Suprapubic skin (tissue), 4 donors: ENCODE data around the gene SSTR3.

Source experiments
- EP300 ChIP-seq: sonication (generic); formaldehyde crosslinking; IDR thresholded peaks from one replicate; pipeline ENCODE4 v1.6.1; 2017; ENCODE audit warnings: antibody characterized with exemption
- POLR2AphosphoS5 ChIP-seq, 3 donors: sonication (generic); formaldehyde crosslinking; IDR thresholded peaks; one replicate each; pipeline ENCODE4 v1.6.1; 2017; ENCODE audit warnings: antibody characterized with exemption in 3 of 3
- TF ChIP-seq, protein P1 (sequence below), 2 donors: fragments of 200-600 bp in 1 of 2; fragments of 450-650 bp in 1 of 2; sonication (generic) in 1 of 2; IDR thresholded peaks; one replicate each; pipeline ENCODE4 v1.5.1; 2016 to 2019; ENCODE audit warnings: antibody characterized with exemption in 2 of 2, mild to moderate bottlenecking in 1 of 2, moderate library complexity in 1 of 2

DNA sequence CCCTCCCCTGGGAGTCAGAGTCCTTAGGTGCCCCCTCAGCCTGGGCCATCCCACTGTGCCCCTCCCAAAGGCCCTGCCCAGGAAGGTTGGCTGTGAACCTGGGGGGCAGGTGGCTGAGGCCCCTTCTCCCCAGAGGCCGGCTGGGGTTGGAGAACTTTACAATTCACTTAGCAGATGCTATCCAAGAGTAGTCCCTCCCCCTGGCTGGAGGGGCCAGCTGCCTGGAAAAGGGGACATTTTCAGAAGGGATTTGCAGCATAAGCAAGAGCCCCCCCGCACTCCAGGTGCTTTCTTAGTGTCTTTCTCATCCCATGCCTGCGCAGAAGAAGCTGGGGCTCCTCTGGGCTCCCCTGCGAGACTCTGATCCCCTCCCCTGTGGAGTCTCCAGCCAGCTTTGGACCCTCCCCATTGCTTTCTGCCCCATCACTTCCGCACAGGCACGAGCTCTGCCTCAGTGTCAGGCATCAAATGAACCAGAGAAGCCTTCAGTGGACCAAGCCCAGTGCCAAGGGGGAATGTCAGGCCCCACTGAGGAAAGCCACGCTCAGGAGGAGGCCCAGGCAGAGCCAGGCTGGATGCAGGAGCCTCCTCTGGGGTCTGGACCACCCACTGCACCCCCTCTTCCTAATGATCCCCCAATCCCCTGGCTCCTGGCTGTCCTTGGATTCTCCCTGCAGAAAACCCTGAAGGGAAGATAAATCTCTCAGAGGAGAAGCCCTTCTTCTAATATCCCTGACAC is 3.7 kb downstream of the SSTR3 start:
- TF ChIP-seq, protein P1, sequence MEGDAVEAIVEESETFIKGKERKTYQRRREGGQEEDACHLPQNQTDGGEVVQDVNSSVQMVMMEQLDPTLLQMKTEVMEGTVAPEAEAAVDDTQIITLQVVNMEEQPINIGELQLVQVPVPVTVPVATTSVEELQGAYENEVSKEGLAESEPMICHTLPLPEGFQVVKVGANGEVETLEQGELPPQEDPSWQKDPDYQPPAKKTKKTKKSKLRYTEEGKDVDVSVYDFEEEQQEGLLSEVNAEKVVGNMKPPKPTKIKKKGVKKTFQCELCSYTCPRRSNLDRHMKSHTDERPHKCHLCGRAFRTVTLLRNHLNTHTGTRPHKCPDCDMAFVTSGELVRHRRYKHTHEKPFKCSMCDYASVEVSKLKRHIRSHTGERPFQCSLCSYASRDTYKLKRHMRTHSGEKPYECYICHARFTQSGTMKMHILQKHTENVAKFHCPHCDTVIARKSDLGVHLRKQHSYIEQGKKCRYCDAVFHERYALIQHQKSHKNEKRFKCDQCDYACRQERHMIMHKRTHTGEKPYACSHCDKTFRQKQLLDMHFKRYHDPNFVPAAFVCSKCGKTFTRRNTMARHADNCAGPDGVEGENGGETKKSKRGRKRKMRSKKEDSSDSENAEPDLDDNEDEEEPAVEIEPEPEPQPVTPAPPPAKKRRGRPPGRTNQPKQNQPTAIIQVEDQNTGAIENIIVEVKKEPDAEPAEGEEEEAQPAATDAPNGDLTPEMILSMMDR (IDR thresholded peaks at IDR 0.05): no peak
- TF ChIP-seq POLR2AphosphoS5 (IDR thresholded peaks at IDR 0.05) (no peak), EP300 (no peak)
